ENCODE results near the gene INTS1. TPM values are rescaled to one million over a fixed set of nuclear protein-coding genes. Genes with fewer than 3 reads are reported as not detected.

INTS1 gene
- total RNA-seq, 4 donors from 2014 or later, result 29.8 to 65.5 (median 41.4) TPM

- TF ChIP-seq POLR2AphosphoS5 (IDR thresholded peaks at IDR 0.05) (no peak), POLR2A (IDR thresholded peaks at IDR 0.05) (no peak), EP300 (IDR thresholded peaks at IDR 0.05) (no peak), CTCF (IDR thresholded peaks at IDR 0.05) (no peak)
- no peak overlapping the region for H3K27ac ChIP-seq
- no peaks in the 10 kb centered on the region for H3K27me3 ChIP-seq
- H3K9me3 ChIP-seq, result no peaks in the 10 kb centered on the region
- no peak for ATAC-seq
- peaks cover 0 to 63% of the 10 kb centered on the region in 2 donors for H3K36me3 ChIP-seq
- no peak overlapping the region for H3K4me3 ChIP-seq
- H3K4me1 ChIP-seq, result peaks cover 0 to 33% (median 22%) of the 10 kb centered on the region in 3 donors
- 86 to 89% methylated on average over 5 to 12 of the region's 21 CpGs for WGBS, 2 donors (ENCODE audit: low coverage in 1 of 2)
Observed at GRCh38 chr7:1501487-1502270, 2.5 kb downstream of the INTS1 start.

- Histone ChIP-seq H3K4me3 (no peak overlapping the region), H3K27ac (no peak overlapping the region), H3K36me3 (peaks cover 0 to 78% of the 10 kb centered on the region in 2 donors), H3K9me3 (no peaks in the 10 kb centered on the region), H3K27me3 (no peaks in the 10 kb centered on the region), H3K4me1 (peaks cover 0 to 32% (median 22%) of the 10 kb centered on the region in 3 donors)
- no peak for ATAC-seq
- 92 to 100% methylated on average over 5 to 6 of the region's 34 CpGs for WGBS, 2 donors (ENCODE audit: low coverage in 1 of 2)
- no peak for TF ChIP-seq POLR2AphosphoS5 (IDR thresholded peaks at IDR 0.05)
- no peak for TF ChIP-seq POLR2A (IDR thresholded peaks at IDR 0.05)
- TF ChIP-seq CTCF (IDR thresholded peaks at IDR 0.05), result no peak
- TF ChIP-seq EP300 (IDR thresholded peaks at IDR 0.05), result no peak
Observed at GRCh38 chr7:1500064-1500807, 4.0 kb downstream of the INTS1 start.

- no CpG with 5 or more reads among the region's 33 CpGs for WGBS, 2 donors (ENCODE audit: low coverage in 1 of 2)
- Histone ChIP-seq H3K4me1 (peaks cover 0 to 27% (median 22%) of the 10 kb centered on the region in 3 donors), H3K9me3 (no peaks in the 10 kb centered on the region), H3K4me3 (no peak overlapping the region), H3K27ac (no peak overlapping the region), H3K36me3 (peaks cover 0 to 85% of the 10 kb centered on the region in 2 donors), H3K27me3 (no peaks in the 10 kb centered on the region)
- TF ChIP-seq POLR2A (IDR thresholded peaks at IDR 0.05) (no peak), POLR2AphosphoS5 (IDR thresholded peaks at IDR 0.05) (no peak), CTCF (IDR thresholded peaks at IDR 0.05) (no peak), EP300 (IDR thresholded peaks at IDR 0.05) (no peak)
- ATAC-seq, result no peak
Observed at GRCh38 chr7:1499367-1500029, 4.7 kb downstream of the INTS1 start.

GRCh38 chr7:1498370-1499305 lies 5.6 kb downstream of the INTS1 start:
- WGBS, 2 donors (ENCODE audit: low coverage in 1 of 2), result 91 to 100% methylated on average over 5 to 9 of the region's 62 CpGs
- TF ChIP-seq CTCF (IDR thresholded peaks at IDR 0.05) (no peak), EP300 (IDR thresholded peaks at IDR 0.05) (no peak), POLR2AphosphoS5 (IDR thresholded peaks at IDR 0.05) (no peak)
- H3K27me3 ChIP-seq, result no peaks in the 10 kb centered on the region
- peaks cover 0 to 24% (median 22%) of the 10 kb centered on the region in 3 donors for H3K4me1 ChIP-seq
- ATAC-seq, result no peak
- no peak overlapping the region for H3K4me3 ChIP-seq
- no peaks in the 10 kb centered on the region for H3K9me3 ChIP-seq
- H3K36me3 ChIP-seq, result peaks cover 0 to 94% of the 10 kb centered on the region in 2 donors
- no peak overlapping the region for H3K27ac ChIP-seq
